K562 (cell line): ENCODE data around the gene TRPC4. TPM values are rescaled to one million over a fixed set of nuclear protein-coding genes. Genes with fewer than 3 reads are reported as not detected.

Experiments
- ATAC-seq: fragments of 200-7000 bp; cut with Tn5 transposase; 3 replicates; pipeline ENCODE4 v1.9.1; 2020; ENCODE audit warnings: moderate library complexity
- BruUV-seq: library from RNA; stranded (reverse); fragments of 400-500 nt; replicated peaks from 2 replicates; lab custom pipeline; 2021; lab: Mats Ljungman, UMichigan
- CTCF ChIA-PET: fragments of 300-600 bp; formaldehyde crosslinking; extraction: SDS; loops from one replicate; lab custom pipeline; 2021; ENCODE audit warnings: low intra/inter-chr PET ratio; lab: Yijun Ruan, JAX
- POLR2A ChIA-PET: fragments of 300-600, 350-650 bp; sonication (Branson Sonifier 250); formaldehyde crosslinking; extraction: SDS; loops from one replicate; lab custom pipeline; 2021; ENCODE audit warnings: antibody characterized with exemption, inconsistent platforms; lab: Yijun Ruan, JAX
- DNase-seq, 4 experiments: peaks; one replicate each; pipeline versions ENCODE4 v3.0.0 to v3.0.0-alpha.2; 2011 to 2018; ENCODE audit warnings: low spot score in 3 of 4, mixed read lengths in 3 of 4; ENCODE audit errors: extremely low read depth in 1 of 4
- FAIRE-seq: peaks from 2 replicates; lab custom pipeline; 2011; peaks lifted over from hg19 to GRCh38; lab: Jason Lieb, UNC
- H2AFZ ChIP-seq: 2 replicates; pipeline ENCODE4 v1.6.0; 2011; ENCODE audit warnings: low read depth, low read length, control low read depth, inconsistent platforms
- H3K27ac ChIP-seq: fragments of 200-600 bp; 3 replicates; pipeline ENCODE4 v1.8.0; 2011; ENCODE audit warnings: low read depth, mild to moderate bottlenecking, control low read depth, inconsistent platforms, low read length, moderate library complexity, mixed read lengths; ENCODE audit errors: extremely low read depth
- H3K27me3 ChIP-seq, 2 experiments: fragments of 300-600 bp in 1 of 2; 2 replicates in 1 of 2; 3 replicates in 1 of 2; pipeline versions ENCODE4 v1.6.0 to v1.8.0; 2011; ENCODE audit warnings: inconsistent platforms in 2 of 2, low read length in 2 of 2, mild to moderate bottlenecking in 1 of 2, mixed read lengths in 1 of 2, moderate library complexity in 1 of 2; ENCODE audit not compliant: control insufficient read depth in 2 of 2, insufficient read depth in 2 of 2
- H3K36me3 ChIP-seq: fragments of 300-600 bp; 3 replicates; pipeline ENCODE4 v1.8.0; 2011; ENCODE audit warnings: mild to moderate bottlenecking, low read length, inconsistent platforms; ENCODE audit not compliant: control insufficient read depth, insufficient read depth
- H3K4me1 ChIP-seq, 2 experiments: fragments of 200-600 bp in 1 of 2; replicated peaks in 1 of 2; 2 replicates in 1 of 2; 3 replicates in 1 of 2; pipeline versions ENCODE4 v1.5.1 to v1.8.0; 2011; ENCODE audit warnings: inconsistent platforms in 2 of 2, low read length in 2 of 2, mild to moderate bottlenecking in 1 of 2, mixed read lengths in 1 of 2, moderate library complexity in 1 of 2; ENCODE audit not compliant: control insufficient read depth in 2 of 2, insufficient read depth in 2 of 2
- H3K4me2 ChIP-seq: 2 replicates; pipeline ENCODE4 v1.6.1; 2011; ENCODE audit warnings: low read length, control low read depth, inconsistent platforms, mixed read lengths; ENCODE audit not compliant: insufficient read depth
- H3K4me3 ChIP-seq: fragments of 200-600 bp; sonication (generic), shearing (Covaris generic); 2 replicates; pipeline ENCODE4 v1.5.1; 2016; ENCODE audit warnings: control low read depth, inconsistent platforms
- H3K79me2 ChIP-seq: fragments of 200-600 bp; 3 replicates; pipeline ENCODE4 v1.8.0; 2011; ENCODE audit warnings: low read length, inconsistent platforms; ENCODE audit not compliant: control insufficient read depth, insufficient read depth
- H3K9ac ChIP-seq, 2 experiments: 2 replicates each; pipeline versions ENCODE4 v1.6.0 to v1.6.1; 2011; ENCODE audit warnings: low read depth in 2 of 2, low read length in 2 of 2, control low read depth in 1 of 2, inconsistent platforms in 1 of 2, mild to moderate bottlenecking in 1 of 2, mixed read lengths in 1 of 2; ENCODE audit not compliant: insufficient read depth in 1 of 2
- H3K9me1 ChIP-seq: one replicate; pipeline ENCODE4 v1.6.0; 2011; ENCODE audit warnings: inconsistent platforms, mild to moderate bottlenecking, low read length, moderate library complexity; ENCODE audit not compliant: control insufficient read depth, insufficient read depth
- H3K9me3 ChIP-seq: replicated peaks from 2 replicates; pipeline ENCODE4 v1.5.1; 2011; ENCODE audit warnings: low read depth, low read length, inconsistent platforms; ENCODE audit not compliant: control insufficient read depth, insufficient read depth
- H4K20me1 ChIP-seq: replicated peaks from 2 replicates; pipeline ENCODE4 v1.6.1; 2011; ENCODE audit warnings: low read length, inconsistent platforms, mixed read lengths; ENCODE audit not compliant: control insufficient read depth, insufficient read depth
- BRCA1 ChIP-seq, 2 experiments: fragments of 450-650 bp in 1 of 2; sonication (generic) in 1 of 2; formaldehyde crosslinking in 1 of 2; IDR thresholded peaks; 2 replicates each; pipeline versions ENCODE4 v1.5.0 to v1.6.1; 2017 to 2020; ENCODE audit warnings: mild to moderate bottlenecking in 1 of 2, missing genetic modification reagents in 1 of 2
- CEBPG ChIP-seq, 3 experiments: fragments of 200-800 bp in 1 of 3; sonication (Bioruptor generic) in 1 of 3; sonication (generic) in 1 of 3; formaldehyde crosslinking in 1 of 3; IDR thresholded peaks in 2 of 3; conservative IDR thresholded peaks in 1 of 3; 2 replicates each; pipeline versions ENCODE4 v1.6.1 to v1.8.0; 2016 to 2022; ENCODE audit warnings: missing compliant biosample characterization in 2 of 3, missing genetic modification characterization in 2 of 3, mild to moderate bottlenecking in 1 of 3, missing genetic modification reagents in 1 of 3
- ETV5 ChIP-seq: sonication (generic); formaldehyde crosslinking; IDR thresholded peaks from 2 replicates; pipeline ENCODE4 v1.4.0; 2020; ENCODE audit warnings: low read depth, mild to moderate bottlenecking, missing genetic modification reagents
- EWSR1 ChIP-seq: fragments of 450-650 bp; IDR thresholded peaks from 2 replicates; pipeline ENCODE4 v1.6.1; 2018; ENCODE audit warnings: borderline replicate concordance, mild to moderate bottlenecking, low read depth, moderate library complexity; ENCODE audit not compliant: partially characterized antibody
- FOXK2 ChIP-seq, 2 experiments: fragments of 450-650 bp; IDR thresholded peaks in 1 of 2; conservative IDR thresholded peaks in 1 of 2; 2 replicates each; pipeline ENCODE4 v1.6.1; 2016; ENCODE audit warnings: low read depth in 2 of 2, mild to moderate bottlenecking in 1 of 2
- MLX ChIP-seq, 2 experiments: fragments of 450-650 bp in 1 of 2; sonication (generic) in 1 of 2; formaldehyde crosslinking; conservative IDR thresholded peaks; 2 replicates each; pipeline versions ENCODE4 v1.4.0 to v1.8.1; 2020 to 2022; ENCODE audit warnings: mild to moderate bottlenecking in 1 of 2, missing genetic modification reagents in 1 of 2
- NR2F6 ChIP-seq: fragments of 450-650 bp; formaldehyde crosslinking; IDR thresholded peaks from 2 replicates; pipeline ENCODE4 v1.4.0; 2020; ENCODE audit warnings: mild to moderate bottlenecking
- PHTF2 ChIP-seq: fragments of 250-450 bp; sonication (Bioruptor Pico); IDR thresholded peaks from 2 replicates; pipeline ENCODE4 v1.5.0; 2021; ENCODE audit warnings: mild to moderate bottlenecking
- POLR3A ChIP-seq: IDR thresholded peaks from 2 replicates; pipeline ENCODE4 v1.6.1; 2011; ENCODE audit warnings: borderline replicate concordance, mild to moderate bottlenecking, moderate library complexity; ENCODE audit not compliant: insufficient read length, insufficient read depth; ENCODE audit errors: extremely low read depth
- PRDM10 ChIP-seq: fragments of 450-650 bp; IDR thresholded peaks from 2 replicates; pipeline ENCODE4 v1.6.1; 2018; ENCODE audit not compliant: partially characterized antibody
- SIX5 ChIP-seq, 2 experiments: IDR thresholded peaks; 2 replicates each; pipeline ENCODE4 v1.6.1; 2011; ENCODE audit warnings: low read length in 2 of 2, borderline replicate concordance in 1 of 2, low read depth in 1 of 2, mild to moderate bottlenecking in 1 of 2, moderate library complexity in 1 of 2; ENCODE audit not compliant: insufficient read depth in 1 of 2
- WGBS: fragments of 100-300 bp; shearing (Covaris generic); methylation state at CpG from one replicate; pipeline ENCODE4 v1.1.6; 2016; ENCODE audit warnings: low coverage, mixed read lengths; ENCODE audit not compliant: insufficient coverage; ENCODE audit errors: missing lambda C conversion rate; 5-methylcytosine and 5-hydroxymethylcytosine counted together
- in situ Hi-C: fragments of 300-500 bp; cut with MboI; formaldehyde crosslinking; loops from 4 replicates; pipeline ENCODE4 v1.15.0; 2018; ENCODE audit warnings: inconsistent platforms, mixed read lengths
- intact Hi-C: fragments of 100-400 bp; cut with micrococcal nuclease; formaldehyde crosslinking; loops from 2 replicates; pipeline ENCODE4 v1.14.2; 2022
- polyA plus RNA-seq, 8 experiments: library from polyadenylated mRNA; depleted of rRNA in 4 of 8; stranded (reverse) in 5 of 8; unstranded in 3 of 8; fragments of >200 nt; fragmentation: Nextera tagmentation in 2 of 8; fragmentation: Illumina TruSeq in 1 of 8; extraction: Ambion mirVana in 2 of 8; extraction: Trizol in 1 of 8; gene quantifications; 2 replicates each; pipeline versions ENCODE4 v1.2.1 to v1.2.3, GENCODE V29; 2011 to 2014; ENCODE audit warnings: inconsistent platforms in 1 of 8, missing spikeins in 1 of 8
- total RNA-seq, 7 experiments: library from RNA; depleted of rRNA in 6 of 7; stranded (reverse); fragments of >200 nt in 6 of 7; fragmentation: Illumina TruSeq in 2 of 7; extraction: Trizol in 2 of 7; gene quantifications; 2 replicates each; pipeline versions ENCODE4 v1.2.1 to v1.2.3, GENCODE V29; 2011 to 2021; ENCODE audit warnings: low replicate concordance in 1 of 7
- TF ChIP-seq, protein P1 (sequence below): fragments of 200-800 bp; sonication (Bioruptor generic); IDR thresholded peaks from 2 replicates; pipeline ENCODE4 v1.6.1; 2017; ENCODE audit warnings: missing genetic modification characterization, missing compliant biosample characterization
- TF ChIP-seq, protein P2 (sequence below): sonication (generic); formaldehyde crosslinking; IDR thresholded peaks from 2 replicates; pipeline ENCODE4 v1.9.0; 2022; ENCODE audit warnings: mild to moderate bottlenecking, missing genetic modification reagents

Gene TRPC4
- total and polyA plus RNA-seq, 9 of the 15 experiments (the other 6 are each of a cell fraction or from before 2014, with no cell fraction given), result 0.03 to 0.04 TPM; not detected in 7

- TF ChIP-seq FOXK2 (conservative IDR thresholded peaks at IDR 0.05 in 1 of 2, IDR thresholded peaks at IDR 0.05 in 1 of 2; ENCODE audit: low read depth in 2 of 2) (no peak), SIX5 (IDR thresholded peaks at IDR 0.05; ENCODE audit: borderline replicate concordance in 1 of 2, insufficient read depth in 1 of 2, low read depth in 1 of 2, low read length in 2 of 2) (no peak), CEBPG (CRISPR knock-in tag; IDR thresholded peaks at IDR 0.05) (no peak), CEBPG (tag; conservative IDR thresholded peaks at IDR 0.05 in 1 of 2, IDR thresholded peaks at IDR 0.05 in 1 of 2) (no peak), BRCA1 (IDR thresholded peaks at IDR 0.05) (no peak), BRCA1 (CRISPR knock-in tag; IDR thresholded peaks at IDR 0.05) (no peak), POLR3A (no peak)
Measured at GRCh38 chr13:37816276-37816675, 53.3 kb downstream of the TRPC4 start (continued).

- no peak overlapping the region for H3K4me2 ChIP-seq
- TF ChIP-seq PRDM10 (no peak), EWSR1 (no peak), NR2F6 (CRISPR knock-in tag) (no peak), MLX (CRISPR knock-in tag; conservative IDR thresholded peaks at IDR 0.05) (no peak), ETV5 (CRISPR knock-in tag) (no peak), PHTF2 (CRISPR knock-in tag) (no peak)
- TF ChIP-seq, protein P1, sequence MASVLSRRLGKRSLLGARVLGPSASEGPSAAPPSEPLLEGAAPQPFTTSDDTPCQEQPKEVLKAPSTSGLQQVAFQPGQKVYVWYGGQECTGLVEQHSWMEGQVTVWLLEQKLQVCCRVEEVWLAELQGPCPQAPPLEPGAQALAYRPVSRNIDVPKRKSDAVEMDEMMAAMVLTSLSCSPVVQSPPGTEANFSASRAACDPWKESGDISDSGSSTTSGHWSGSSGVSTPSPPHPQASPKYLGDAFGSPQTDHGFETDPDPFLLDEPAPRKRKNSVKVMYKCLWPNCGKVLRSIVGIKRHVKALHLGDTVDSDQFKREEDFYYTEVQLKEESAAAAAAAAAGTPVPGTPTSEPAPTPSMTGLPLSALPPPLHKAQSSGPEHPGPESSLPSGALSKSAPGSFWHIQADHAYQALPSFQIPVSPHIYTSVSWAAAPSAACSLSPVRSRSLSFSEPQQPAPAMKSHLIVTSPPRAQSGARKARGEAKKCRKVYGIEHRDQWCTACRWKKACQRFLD (CRISPR knock-in tag), result no peak
- TF ChIP-seq, protein P2, sequence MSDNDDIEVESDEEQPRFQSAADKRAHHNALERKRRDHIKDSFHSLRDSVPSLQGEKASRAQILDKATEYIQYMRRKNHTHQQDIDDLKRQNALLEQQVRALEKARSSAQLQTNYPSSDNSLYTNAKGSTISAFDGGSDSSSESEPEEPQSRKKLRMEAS, result no peak
Measured at GRCh38 chr13:37811441-37811840, 58.1 kb downstream of the TRPC4 start.

More at GRCh38 chr13:37811441-37811840, 58.1 kb downstream of the TRPC4 start:
- no peaks in the 10 kb centered on the region for H4K20me1 ChIP-seq
- no peak overlapping the region for H2AFZ ChIP-seq
- no TSS peak for BruUV-seq
- WGBS, result 0% methylated on average over 2 of the region's 2 CpGs
- intact Hi-C loops (no loop called here), in situ Hi-C loops (no loop called here)
- CTCF ChIA-PET, result no interaction called here
- no peaks in the 10 kb centered on the region for H3K79me2 ChIP-seq
- no peak for DNase-seq
- no peaks in the 10 kb centered on the region for H3K9me1 ChIP-seq
- H3K4me3 ChIP-seq, result no peak overlapping the region
- H3K4me1 ChIP-seq, result no peaks in the 10 kb centered on the region
- no peak overlapping the region for H3K27ac ChIP-seq
- H3K9ac ChIP-seq, result no peak overlapping the region
- POLR2A ChIA-PET, result no interaction called here
- no peaks in the 10 kb centered on the region for H3K27me3 ChIP-seq
- H3K9me3 ChIP-seq, result no peaks in the 10 kb centered on the region
- no peak for ATAC-seq
- no peaks in the 10 kb centered on the region for H3K36me3 ChIP-seq
- FAIRE-seq, result no peak
